HG02610 (cell line): Measurements from ENCODE around the gene SKIDA1.
A peak's percentile ranks its signal among the peaks of the same experiment; 100 is the strongest.

Source experiments
- ATAC-seq: cut with Tn5 transposase; IDR thresholded peaks from one replicate; pipeline ENCODE4 v1.9.1; 2021; ENCODE audit warnings: mild to moderate bottlenecking, moderate library complexity; ENCODE audit not compliant: unreplicated experiment

SKIDA1 gene

DNA sequence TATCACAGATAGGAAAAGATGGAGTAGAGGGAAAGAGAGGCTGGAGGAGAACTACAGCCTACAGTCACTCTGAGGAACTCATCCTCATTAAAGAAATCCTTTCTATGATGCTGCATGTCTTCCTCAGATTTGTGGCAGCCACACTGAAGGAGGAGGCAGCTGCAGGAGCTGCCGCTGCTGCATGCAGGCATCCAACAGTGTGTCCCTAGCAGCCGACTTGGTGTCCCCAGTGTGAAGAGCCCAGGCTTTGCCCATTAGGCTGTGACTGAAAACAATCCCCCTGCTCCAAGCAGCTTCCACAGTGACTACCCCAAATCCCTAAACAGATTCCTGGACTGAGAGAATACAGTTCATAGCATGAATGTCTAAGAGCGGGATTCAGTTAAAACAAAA, 23.1 kb downstream of the SKIDA1 start:
- ATAC-seq = no peak

DNA sequence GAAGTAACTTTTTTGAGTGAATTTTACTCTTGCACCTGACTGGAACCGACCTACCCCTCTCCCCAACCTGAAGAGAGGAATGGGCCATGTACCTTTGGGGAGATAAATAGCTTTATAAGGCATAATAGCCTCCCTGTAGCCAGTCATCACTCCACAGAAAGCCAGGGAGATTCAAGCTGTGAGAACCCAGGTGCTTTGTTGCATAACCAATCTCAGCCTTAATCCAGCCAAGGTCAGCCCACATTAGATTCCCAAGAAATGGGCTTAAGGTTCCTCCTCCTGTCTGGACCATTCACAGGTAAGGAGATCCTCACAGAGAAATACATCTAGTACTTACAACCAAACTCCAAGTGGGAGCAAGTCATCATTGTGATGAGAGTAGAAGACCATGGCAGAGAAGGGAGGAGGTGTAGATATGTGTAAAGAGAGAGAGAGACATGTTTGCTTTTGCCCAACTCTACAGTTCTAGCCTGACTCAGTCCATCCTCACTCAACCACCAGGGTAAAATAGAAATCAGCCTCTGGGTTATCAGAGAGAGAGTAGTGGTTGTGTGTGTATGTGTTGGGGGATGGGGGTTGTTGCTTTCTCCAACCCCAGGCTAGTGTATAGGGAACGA, 23.6 kb downstream of the SKIDA1 start:
- ATAC-seq = no peak

DNA sequence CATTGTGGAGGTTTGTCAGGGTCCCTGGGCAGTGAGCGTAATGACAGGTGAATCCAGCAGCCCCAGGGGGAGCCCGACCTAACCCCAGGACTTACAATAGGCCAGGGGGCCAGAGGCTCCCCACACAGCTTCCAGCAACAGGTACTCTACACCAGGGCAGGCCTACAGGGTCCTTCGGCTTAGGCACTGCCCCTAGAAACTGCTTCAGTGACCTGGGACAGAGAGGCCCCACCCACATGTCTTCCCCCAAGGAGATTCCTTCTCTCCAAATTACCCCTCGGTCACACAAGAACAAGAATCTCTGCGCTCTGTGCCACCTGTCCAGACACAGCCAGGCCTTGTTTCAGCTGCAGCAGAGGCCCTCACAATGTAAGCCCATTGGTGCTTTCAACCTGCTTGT, 24.4 kb downstream of the SKIDA1 start:
- no peak for ATAC-seq

DNA sequence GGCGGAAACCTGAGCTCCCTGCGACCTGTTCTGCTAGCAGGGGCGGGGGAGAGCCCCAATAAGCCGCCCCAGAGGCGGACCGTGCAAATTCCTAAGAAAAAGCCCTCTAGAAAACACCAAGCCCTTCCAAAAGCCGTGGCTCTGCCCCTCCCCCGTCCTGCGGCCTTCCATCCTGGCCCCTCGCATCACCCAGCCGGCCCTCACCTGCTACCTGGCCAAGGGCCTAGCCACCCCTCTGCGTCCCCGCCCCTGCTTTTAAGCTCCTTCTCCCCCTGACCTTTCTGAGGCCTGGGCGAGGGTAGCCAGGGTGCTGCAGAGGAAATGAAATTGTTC, 24.9 kb downstream of the SKIDA1 start:
- no peak for ATAC-seq

DNA sequence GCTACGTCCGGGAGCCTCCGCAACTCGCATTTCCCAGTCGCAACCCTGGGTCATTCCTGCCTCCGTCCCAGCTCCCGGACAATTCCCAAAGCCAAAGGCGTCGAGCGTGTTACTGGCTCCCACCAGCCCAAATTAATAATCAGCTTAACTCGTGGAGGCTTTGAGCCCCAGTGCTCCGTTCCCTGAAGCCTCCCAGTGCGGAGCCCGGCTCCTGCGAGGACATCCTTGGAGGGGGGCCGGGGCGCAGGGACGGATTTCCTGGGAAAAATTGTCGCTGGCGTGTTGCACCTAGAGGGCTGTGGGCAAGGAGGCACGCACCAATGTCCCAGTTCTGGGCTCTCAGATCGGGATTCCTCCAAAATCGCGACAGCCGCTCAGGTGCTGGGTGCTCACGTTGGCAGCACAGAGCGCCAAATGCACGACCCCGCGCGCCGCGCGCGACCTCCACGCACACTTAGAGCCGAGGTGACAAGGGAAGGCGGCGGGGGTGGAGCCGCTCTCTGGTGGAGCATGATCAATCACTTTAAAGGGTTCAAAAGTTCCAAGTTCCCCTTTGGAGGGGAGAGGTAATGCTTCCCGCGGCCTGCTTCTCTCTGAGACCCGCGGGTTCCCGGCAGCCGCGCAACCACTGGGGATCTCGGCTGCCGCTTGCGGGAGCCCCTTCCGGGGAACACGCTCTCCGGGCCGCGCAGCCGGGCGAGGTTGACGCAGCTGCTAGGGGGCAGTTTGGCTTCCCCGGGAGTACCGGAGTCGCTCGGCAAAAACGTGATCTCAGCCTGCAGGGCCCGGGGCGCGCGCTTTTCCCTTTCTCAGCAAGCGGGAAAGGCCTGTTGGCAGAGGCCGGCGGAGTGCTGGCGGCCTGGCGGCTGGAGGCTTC, 25.5 kb downstream of the SKIDA1 start:
- no peak for ATAC-seq

DNA sequence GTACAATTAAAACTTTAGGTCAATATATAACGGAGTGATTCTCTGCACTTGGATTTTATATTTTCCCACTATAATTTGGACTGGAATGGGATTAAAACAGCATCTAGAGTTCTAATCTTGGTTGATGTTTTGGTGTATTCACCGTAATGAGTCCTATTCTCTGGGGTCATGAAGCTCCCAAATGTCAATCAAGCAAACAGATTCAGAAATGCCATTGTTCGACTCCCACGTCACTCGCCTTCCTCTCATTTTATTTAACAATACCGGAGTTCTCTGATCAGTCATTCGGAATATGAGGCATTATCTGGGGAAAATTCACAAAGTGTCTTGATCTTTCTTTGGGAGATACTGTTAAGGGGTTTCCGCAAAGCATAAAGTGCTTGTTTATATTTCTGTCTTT, 26.5 kb downstream of the SKIDA1 start:
- ATAC-seq = no peak

DNA sequence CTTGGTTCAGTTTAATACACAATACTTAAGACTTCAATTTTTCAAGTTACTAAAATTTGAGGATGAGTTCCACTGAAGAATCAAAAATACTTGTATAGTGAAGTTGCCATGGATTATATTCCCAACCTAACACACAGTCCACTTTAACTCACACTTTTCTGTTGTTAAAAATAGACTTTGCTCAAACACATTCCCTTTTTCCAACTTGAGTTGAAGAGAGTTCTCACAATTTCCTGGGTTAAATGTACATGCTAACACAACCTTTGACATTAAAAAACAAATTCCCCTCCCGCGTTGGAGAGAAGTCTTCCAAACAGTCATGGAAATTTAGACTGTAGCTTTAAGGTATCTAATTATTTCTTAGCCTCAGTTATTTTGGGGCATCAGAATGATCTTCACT, 27.1 kb downstream of the SKIDA1 start:
- ATAC-seq = no peak

DNA sequence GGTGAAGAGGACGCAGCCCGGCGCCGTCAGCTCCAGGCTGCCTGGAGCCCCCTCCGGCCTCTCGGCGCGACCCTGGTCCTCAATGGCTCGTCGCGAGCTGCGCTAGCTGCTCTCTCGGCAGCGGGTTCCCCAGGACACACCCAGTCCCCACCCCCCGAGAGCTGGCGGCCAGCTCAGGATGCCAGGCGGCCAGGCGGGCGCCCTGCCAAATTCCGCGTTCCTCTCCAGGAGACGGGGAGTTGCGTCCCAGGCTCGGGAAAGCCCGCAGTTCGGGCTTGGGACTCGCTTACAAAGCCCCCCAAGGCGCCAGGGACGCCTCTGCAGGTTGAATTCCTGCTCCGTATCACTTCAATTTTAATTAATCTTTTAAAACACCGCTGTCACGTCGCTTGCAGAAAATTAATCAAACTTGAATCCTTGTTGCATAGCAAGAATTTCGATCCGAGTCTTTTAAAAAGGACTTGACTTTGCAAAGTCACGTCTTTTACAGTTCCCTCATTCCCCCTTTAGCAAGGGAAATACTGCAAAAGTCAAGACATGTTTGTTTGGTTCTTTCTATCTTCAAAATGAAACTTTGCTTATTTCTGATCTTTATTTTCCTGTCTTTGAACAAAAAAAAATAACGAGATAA, 28.2 kb downstream of the SKIDA1 start:
- ATAC-seq = no peak

DNA sequence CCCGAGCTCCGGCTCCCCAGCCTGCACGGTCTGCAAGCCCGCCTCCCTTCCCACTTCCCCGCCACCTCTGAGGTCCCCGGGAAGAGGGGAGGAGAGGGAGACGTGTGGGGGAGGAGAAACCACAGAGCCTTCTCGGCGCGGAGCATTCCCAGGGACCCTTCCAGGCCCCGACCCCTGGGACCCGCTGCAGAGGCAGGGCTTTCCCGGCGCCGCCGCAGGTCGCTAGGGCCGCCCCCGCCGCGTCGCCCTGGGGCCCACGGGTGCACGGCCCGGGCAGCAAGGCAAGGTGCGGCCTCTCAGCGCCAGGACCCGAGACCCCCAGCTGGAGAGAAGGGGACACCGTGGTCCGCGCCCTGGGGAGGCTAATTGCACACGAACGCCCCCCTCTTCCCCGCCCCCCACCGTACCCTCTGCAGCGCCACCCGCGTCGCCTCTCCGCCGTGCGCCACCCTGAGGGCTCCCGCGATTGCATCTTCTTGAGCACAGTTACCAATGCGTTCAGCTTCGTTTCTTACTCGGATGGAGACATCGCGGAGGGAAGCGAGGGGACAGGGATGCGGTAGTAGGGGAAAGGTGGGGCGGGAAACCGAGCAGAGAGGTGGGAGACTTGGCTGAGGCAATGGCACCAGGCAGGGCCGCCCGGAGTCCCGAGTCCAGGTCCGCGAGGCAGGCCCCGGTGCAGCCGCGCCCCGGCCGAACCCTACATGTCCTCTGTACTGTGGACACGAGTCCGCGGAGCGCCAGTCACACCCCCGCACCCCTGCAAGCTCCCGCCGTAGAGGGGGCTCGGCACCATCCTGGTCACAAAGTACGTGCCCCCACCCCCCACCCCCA, 28.9 kb downstream of the SKIDA1 start:
- ATAC-seq = peak; percentile 42

DNA sequence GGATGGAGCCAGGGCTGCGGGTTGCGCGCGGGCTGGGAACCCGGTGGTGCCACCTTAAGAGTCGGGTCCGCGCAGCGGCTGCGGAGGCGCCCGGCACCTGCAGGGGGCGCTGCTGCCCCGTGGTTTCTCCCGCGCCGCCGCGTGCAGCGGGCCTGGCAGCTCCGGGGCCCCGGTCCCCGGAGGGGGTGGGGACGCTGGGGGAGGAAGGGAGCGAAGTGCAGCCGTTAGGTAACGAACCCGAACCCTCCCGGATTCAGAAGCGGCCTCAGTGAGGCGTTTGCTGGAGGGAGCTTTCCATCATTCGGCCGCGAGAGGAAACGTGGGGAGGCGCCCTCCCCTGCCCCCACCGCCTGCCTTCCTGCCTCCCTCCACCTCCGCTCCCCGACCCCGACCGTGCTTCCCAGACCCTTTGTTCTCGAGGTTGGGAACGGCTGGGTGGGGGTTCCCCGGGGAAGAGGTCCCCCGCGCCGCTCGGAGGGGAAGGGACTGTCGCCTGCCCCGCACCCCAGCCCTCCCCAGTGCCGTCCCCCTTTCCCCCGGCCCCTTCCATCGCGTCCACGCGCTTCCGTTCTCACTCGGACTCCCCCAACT, 29.6 kb downstream of the SKIDA1 start:
- ATAC-seq = peak; percentile 79

DNA sequence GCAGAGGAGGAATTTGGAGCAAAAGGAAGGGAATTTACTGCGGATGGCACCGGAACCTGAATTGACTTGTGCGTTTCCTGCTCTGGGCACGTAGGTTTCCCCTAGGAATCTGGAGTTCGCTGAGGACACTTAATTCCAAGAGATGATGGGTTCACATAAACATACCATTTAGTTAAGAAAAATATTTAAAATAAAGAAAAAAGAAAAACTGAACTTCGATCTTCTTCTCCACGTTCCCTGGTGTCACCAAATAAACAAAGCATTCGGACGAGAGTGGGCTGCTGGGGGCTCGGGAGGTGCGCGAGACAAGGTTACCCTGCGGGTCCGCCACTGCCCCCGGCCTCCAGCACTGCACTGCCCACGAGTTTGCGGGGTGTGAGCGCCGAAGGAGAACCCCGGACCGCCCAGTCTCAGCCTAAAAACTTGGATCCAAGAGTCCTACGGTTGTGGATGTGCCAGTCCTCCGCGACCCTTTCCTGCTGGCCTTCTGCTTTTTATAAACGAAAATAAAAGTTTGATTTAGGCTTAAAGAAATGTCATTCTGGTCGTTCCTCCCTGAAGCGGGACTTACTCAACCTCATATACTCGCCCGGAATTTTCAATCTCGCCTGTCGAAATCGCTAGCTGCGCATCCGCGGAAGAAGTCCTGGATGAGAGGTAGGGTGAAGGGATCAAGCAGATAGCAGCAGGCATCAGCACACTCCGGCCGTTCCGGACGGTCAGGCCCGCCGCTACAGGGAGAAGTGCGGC, 30.3 kb downstream of the SKIDA1 start:
- ATAC-seq = peak; percentile 4

DNA sequence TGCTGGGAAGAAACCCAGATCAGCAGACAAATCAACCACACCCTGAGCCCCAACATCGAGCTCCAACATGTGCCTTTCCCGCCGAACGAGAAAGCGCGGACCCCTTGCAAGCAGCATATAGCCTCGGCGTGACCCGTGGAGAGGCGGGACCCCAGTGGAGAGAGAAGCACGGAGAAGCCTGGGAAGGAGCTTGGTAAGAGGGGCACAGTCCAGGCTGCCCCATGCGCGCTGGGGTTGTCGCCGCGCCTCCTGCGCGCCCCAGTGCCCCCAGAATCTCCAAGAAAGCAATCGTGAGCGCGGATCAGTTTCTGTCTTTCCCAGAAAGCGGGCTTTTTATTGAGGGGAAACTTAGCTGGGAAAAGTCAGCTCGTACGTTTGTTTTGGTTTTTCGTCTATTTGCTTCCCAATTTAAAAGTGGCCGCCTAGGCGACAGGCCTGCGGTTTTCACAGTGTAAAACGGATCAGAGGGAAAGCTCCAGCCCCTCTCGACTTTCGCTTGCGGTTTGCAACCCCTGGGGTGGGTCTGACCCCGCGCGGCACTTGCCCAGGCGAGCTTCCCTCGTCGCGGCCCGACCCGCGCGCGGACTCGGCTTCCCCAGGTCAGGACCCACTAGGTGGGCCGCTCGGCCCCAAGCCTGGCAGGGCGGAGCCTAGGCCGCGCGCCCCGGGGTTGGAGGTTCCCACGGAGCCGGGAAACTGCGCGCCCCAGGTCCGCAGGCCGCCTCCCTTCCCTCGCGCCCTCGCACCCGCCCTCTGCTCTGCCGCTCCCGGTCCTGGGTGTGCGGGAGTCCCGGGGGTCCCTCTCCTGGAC, 31.1 kb downstream of the SKIDA1 start:
- peak; percentile 26 for ATAC-seq

DNA sequence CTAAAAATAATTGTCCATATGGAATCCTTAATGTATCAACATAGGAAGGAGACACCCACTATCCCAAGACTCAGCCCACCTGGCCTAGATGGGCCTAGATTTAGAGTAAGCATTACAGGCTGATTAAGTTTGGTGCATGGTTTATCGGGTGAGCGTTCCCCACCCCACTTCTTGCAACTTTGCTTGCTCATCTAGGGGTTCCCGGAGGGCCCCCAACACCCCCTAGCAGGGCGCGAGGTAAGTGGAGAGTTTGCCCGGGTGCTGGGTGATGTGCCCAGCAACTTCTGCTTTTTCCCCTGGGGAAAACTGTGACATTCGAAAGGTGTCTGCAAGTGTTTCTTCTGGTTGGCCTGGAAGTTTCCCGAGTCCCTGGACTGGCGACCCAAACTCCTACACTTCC, 31.7 kb downstream of the SKIDA1 start:
- no peak for ATAC-seq

DNA sequence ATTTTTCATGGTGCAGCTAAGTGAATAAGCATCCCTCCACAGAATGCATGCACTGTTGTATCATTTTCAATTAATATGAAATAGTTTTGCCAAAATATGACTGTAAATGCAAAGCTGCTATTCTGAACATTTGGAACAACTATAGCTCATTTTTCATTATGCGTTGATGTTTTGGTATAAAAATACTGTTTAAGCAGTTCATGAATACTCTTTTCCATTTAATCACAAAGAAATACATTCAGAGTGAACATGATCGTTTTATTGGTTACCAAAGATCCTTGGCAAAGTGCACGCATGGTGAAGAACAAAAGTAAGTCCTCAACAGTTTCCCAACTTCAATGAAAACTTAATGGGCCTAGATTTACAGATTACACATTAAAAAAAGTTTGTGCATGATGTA, 33.1 kb downstream of the SKIDA1 start:
- ATAC-seq = no peak

DNA sequence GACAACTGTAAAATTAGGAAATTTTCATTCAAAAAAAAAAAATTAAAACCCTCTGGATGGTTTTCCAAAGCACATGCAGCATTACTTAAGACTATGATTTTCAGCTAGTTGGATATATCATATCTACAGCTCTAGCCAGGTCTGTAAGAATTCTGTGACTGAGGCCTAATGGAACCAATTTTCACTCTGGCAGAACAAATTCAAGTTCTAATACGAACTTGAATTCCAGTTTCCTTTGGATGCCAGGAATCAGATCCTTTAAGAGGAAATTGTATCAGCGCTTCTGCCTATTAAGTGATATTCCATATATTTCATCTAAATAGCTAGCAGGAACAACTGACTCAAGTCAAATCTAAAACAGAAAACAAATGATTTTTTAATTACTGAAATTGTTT, 34.8 kb downstream of the SKIDA1 start:
- ATAC-seq = no peak

DNA sequence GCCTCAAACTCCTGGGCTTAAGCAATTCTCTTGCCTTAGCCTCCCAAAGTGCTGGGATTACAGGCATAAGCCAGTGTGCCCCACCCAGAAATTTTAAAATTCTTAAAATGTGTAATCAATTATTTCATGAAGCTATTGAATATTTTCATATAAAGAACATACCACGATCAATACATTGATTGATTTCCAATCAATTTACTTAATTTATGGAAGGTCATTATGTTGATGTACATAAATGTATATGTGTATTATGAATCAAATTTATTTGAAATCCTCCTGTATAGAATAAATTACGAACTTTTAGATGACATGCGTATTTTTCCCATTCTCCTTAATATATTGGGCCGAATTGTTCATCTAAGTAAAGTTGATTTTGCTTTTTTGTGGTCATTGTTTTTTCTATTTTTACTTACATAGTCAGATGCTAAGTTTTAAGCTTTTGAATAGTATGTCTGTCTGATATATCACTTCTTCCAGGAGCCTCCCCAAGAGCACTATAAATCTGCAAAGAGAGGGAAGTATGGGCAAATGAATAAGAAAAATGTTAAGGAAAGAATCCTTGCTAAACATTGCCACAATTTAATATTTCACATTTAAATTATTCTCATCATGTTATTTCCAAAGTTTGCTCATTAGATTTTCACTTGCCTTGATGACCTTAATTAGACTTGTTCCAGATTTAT, 35.3 kb downstream of the SKIDA1 start:
- no peak for ATAC-seq

DNA sequence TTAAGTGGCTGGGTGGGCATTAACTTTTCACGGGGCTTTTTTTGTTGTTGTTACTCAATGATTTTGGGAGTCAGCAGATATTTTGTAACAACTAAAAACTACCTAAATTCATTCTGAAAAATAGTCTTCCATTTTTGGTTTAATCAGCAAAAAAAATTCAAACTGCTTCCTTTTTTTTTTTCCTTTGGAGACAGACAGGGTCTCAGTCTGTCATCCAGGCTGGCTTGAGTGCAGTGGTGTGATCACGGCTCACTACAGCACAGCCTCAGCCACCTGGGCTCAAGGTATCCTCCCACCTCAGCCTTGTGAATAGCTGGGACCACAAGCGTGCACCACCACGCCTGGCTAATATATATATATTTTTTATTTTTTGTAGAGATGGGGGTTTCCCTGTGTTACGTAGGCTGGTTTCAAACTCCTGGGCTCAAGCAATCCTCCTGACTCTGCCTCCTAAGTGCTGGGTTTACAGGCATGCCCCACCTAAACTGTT, 36.5 kb downstream of the SKIDA1 start:
- no peak for ATAC-seq

DNA sequence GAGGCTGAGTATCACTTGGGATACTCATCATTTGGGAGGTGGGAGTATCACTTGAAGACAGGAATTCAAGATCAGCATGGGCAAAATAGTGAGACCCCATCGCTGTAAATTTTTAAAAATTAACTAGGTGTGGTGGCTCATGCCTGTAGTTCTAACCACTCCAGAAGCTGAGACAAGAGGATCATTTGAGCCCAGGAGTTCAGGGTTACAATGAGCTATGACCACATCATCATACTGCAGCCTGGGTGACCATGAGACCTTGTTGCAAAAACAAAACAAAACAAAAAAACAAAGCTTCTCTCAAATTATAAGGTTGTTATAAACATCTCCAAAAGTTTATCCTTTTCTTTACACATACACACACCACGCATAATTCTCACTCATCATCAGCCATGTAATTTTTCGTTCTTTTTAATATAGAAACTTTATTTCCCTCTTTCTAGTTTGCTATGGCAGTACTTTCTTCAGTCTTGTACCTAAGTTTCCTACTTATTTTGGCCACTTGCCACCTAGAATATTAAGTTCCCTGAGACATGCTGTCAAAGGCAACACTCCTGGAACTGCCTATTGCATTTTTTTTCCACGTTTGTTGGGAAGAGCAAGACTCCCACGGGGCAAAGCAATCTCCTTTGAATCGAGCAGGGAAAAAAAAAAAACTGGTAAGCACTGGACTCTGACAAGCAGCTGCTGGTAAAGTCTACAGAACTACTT, 37.1 kb downstream of the SKIDA1 start:
- ATAC-seq = no peak
